Measurements from ENCODE around the gene SPTB. TPM values are rescaled to one million over a fixed set of nuclear protein-coding genes. Genes with fewer than 3 reads are reported as not detected.

The SPTB gene
- total RNA-seq, 1 donor from 2014 or later: 8.9 TPM

DNA sequence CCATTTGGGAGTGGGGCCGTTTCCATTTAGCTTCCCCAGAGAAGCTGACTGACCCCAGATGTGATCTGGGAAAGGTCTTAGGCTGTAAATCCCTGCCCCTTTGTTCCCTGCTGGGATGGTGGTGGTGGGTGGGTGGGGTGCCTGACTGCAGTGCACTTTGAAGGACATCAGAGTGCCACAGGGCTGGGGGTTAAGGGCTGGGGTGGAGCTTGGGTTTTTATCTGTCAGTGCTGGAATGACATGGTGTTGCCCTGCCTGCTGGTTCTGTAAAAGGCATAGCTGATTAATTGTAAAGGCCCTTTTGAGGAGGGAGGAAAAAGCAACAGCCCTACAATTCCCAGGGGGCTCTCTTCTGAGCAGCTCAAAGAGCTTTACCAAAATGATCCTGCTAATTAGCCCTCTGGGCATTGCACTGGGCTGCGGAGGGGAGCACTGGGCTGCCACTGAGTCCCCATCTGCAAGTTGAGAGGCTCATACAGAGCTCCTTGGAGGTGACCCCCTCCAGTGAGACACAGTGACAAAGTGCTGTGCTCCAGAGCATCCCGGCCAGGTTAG is 154.4 kb downstream of the SPTB start:
- Mint-ChIP-seq H3K36me3 (peaks cover 12% of the 10 kb centered on the region), H3K4me3 (no peak overlapping the region), H3K9me3 (no peaks in the 10 kb centered on the region), H3K27me3 (ENCODE audit: low read depth) (no peaks in the 10 kb centered on the region), H3K4me1 (peaks cover 62% of the 10 kb centered on the region), H3K27ac (peak overlapping the region; percentile 91)
- no peak for DNase-seq (ENCODE audit: low spot score in 2 of 2, unreplicated experiment in 2 of 2)
- TF ChIP-seq, protein P1, sequence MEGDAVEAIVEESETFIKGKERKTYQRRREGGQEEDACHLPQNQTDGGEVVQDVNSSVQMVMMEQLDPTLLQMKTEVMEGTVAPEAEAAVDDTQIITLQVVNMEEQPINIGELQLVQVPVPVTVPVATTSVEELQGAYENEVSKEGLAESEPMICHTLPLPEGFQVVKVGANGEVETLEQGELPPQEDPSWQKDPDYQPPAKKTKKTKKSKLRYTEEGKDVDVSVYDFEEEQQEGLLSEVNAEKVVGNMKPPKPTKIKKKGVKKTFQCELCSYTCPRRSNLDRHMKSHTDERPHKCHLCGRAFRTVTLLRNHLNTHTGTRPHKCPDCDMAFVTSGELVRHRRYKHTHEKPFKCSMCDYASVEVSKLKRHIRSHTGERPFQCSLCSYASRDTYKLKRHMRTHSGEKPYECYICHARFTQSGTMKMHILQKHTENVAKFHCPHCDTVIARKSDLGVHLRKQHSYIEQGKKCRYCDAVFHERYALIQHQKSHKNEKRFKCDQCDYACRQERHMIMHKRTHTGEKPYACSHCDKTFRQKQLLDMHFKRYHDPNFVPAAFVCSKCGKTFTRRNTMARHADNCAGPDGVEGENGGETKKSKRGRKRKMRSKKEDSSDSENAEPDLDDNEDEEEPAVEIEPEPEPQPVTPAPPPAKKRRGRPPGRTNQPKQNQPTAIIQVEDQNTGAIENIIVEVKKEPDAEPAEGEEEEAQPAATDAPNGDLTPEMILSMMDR (IDR thresholded peaks at IDR 0.05; ENCODE audit: unreplicated experiment): no peak

DNA sequence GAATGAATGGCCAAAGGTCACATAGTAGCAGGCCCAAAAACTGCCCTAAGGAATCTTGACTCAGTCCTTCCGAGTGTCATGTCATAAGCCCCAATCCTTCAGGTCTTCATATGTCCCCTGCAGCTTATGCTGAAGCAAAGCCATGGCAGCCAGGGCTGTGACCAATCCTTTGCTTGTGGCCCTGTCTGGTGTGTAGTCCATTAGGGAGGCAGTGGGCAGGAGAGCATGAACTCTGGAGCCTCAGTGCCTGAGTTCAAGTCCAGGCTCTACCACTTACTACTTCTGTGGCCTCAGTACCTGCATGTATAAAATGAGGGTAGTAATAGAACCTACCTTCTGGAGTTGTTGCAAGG is 155.2 kb downstream of the SPTB start:
- DNase-seq (ENCODE audit: low spot score in 2 of 2, unreplicated experiment in 2 of 2): no peak
- no peaks in the 10 kb centered on the region for H3K27me3 Mint-ChIP-seq (ENCODE audit: low read depth)
- peaks cover 70% of the 10 kb centered on the region for H3K4me1 Mint-ChIP-seq
- no peak overlapping the region for H3K4me3 Mint-ChIP-seq
- H3K9me3 Mint-ChIP-seq: no peaks in the 10 kb centered on the region
- TF ChIP-seq, protein P1 (IDR thresholded peaks at IDR 0.05; ENCODE audit: unreplicated experiment): no peak
- peaks cover 11% of the 10 kb centered on the region for H3K36me3 Mint-ChIP-seq
- H3K27ac Mint-ChIP-seq: peak overlapping the region; percentile 91

DNA sequence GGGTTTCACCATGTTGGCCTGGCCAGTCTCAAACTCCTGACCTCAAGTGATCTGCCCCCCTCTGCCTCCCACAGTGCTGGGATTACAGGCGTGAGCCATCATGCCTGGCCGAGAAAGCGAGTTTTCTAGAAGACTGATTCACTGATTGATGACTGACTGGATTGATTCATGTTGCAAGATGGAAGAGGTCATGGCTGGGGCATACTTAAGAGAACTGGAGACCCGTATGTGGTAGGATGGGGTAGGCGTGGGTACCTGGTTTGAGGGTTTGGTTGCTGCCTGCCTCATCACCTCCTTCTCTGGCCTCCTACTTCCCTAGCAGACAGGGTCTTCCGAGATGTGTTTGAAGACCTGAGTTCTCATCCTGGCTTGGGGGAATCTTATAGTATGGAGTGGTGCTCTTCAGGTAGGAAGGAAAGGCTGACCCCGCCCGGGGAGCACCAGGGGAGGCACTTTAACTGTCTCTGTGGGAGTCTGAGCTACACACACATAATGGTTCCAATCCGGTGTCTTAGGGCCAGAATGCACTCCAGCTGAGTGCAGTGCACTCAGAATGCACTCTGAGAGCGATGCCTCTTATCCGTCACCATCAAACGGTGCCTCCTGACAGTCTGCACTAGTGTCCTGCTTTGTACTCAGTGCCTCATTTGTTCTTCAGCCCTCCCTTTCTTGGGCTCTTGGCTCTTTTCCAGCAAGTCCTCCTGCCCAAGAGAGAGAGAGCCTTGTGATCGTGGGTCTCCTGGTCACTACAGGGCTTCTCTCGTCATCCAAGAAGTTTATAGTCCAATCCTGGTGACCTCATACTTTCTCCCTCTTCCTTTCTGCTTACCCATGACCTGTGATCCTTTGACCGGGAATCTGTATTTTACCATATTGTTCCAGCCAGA is 155.8 kb downstream of the SPTB start:
- peaks cover 7% of the 10 kb centered on the region for H3K36me3 Mint-ChIP-seq
- H3K4me3 Mint-ChIP-seq: peak overlapping the region; percentile 18
- no peaks in the 10 kb centered on the region for H3K27me3 Mint-ChIP-seq (ENCODE audit: low read depth)
- no peaks in the 10 kb centered on the region for H3K9me3 Mint-ChIP-seq
- TF ChIP-seq, protein P1 (IDR thresholded peaks at IDR 0.05; ENCODE audit: unreplicated experiment): no peak
- no peak for DNase-seq (ENCODE audit: low spot score in 2 of 2, unreplicated experiment in 2 of 2)
- peak overlapping the region; percentile 91 for H3K27ac Mint-ChIP-seq
- H3K4me1 Mint-ChIP-seq: peaks cover 72% of the 10 kb centered on the region

DNA sequence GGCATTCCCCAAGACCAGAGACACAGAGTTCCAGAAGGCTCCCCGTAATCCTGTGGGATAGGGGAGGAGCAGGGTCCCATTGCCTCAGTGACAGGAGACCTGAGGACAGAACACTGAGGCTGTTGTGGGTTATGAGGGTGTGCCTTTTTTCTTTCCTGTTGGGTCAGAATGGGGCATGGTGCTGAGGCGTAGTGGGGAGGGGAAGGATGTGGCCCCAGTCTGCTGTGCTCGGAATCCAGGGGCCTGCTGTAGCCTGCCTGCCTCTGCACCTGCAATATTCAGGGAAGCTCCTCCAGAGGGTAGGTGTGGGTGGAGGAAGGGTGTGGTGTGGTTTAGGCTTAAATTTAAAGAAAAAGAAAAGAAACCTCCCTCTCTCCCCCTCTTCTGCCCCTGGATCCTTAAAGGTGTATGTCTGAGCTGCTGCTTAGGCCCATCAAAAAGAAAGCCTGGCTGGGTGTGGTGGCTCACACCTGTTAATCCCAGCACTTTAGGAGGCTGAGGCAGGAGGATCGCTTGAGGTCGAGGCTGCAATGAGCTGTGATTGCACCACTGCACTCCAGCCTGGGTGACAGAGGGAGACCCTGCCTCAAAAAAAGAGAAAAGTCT is 156.8 kb downstream of the SPTB start:
- H3K9me3 Mint-ChIP-seq: no peaks in the 10 kb centered on the region
- H3K27ac Mint-ChIP-seq: peak overlapping the region; percentile 84
- H3K4me1 Mint-ChIP-seq: peaks cover 82% of the 10 kb centered on the region
- H3K27me3 Mint-ChIP-seq (ENCODE audit: low read depth): no peaks in the 10 kb centered on the region
- no peak for DNase-seq (ENCODE audit: low spot score in 2 of 2, unreplicated experiment in 2 of 2)
- TF ChIP-seq, protein P1 (IDR thresholded peaks at IDR 0.05; ENCODE audit: unreplicated experiment): no peak
- H3K36me3 Mint-ChIP-seq: peaks cover 7% of the 10 kb centered on the region
- no peak overlapping the region for H3K4me3 Mint-ChIP-seq

DNA sequence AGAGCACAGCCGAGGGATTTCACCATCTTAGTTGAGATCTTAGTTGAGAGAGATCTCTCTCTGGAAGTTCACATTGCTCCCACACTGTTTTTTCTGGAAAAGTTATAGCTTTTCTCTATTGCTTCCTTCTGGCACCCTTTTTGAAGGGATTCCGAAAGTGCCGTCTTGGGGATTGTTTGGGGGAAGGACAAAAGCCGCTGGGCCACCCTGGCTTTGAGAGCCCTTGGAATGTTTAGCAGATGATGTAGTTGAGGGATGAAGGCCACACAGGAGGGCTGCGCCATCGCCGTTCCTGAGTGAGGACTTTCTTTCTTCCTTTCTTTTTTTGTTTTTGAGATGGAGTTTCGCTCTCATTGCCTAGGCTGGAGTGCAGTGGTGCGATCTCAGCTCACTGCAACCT is 157.8 kb downstream of the SPTB start:
- TF ChIP-seq, protein P1 (IDR thresholded peaks at IDR 0.05; ENCODE audit: unreplicated experiment): no peak
- peaks cover 7% of the 10 kb centered on the region for H3K36me3 Mint-ChIP-seq
- H3K4me3 Mint-ChIP-seq: no peak overlapping the region
- DNase-seq (ENCODE audit: low spot score in 2 of 2, unreplicated experiment in 2 of 2): no peak
- H3K27ac Mint-ChIP-seq: peak overlapping the region; percentile 84
- no peaks in the 10 kb centered on the region for H3K27me3 Mint-ChIP-seq (ENCODE audit: low read depth)
- peaks cover 91% of the 10 kb centered on the region for H3K4me1 Mint-ChIP-seq
- no peaks in the 10 kb centered on the region for H3K9me3 Mint-ChIP-seq
